HCT116 (cell line): ENCODE measurements around the gene ZNF3.

Experiments used
- CTCF ChIP-seq, 3 experiments: fragments of 200-600 bp in 1 of 3; sonication (generic) in 1 of 3; IDR thresholded peaks in 2 of 3; conservative IDR thresholded peaks in 1 of 3; 2 replicates each; pipeline ENCODE4 v1.5.1; 2012 to 2017; ENCODE audit warnings: low read depth in 2 of 3, low read length in 2 of 3, antibody characterized with exemption in 1 of 3, borderline replicate concordance in 1 of 3, control low read depth in 1 of 3, mild to moderate bottlenecking in 1 of 3, mixed read lengths in 1 of 3, mixed run types in 1 of 3, moderate library complexity in 1 of 3; ENCODE audit not compliant: insufficient read depth in 1 of 3
- EZH2 ChIP-seq: fragments of 200-600 bp; sonication (generic); IDR thresholded peaks from 2 replicates; pipeline ENCODE4 v1.6.1; 2017; ENCODE audit warnings: antibody characterized with exemption, mixed run types
- EZH2phosphoT487 ChIP-seq: fragments of 200-600 bp; IDR thresholded peaks from 2 replicates; pipeline ENCODE4 v1.6.1; 2018; ENCODE audit warnings: antibody characterized with exemption, borderline replicate concordance
- JUND ChIP-seq: IDR thresholded peaks from 2 replicates; pipeline ENCODE4 v1.6.1; 2012
- MAX ChIP-seq: IDR thresholded peaks from 2 replicates; pipeline ENCODE4 v1.6.1; 2012
- POLR2A ChIP-seq: IDR thresholded peaks from 2 replicates; pipeline ENCODE4 v1.7.0; 2011; ENCODE audit warnings: borderline replicate concordance; ENCODE audit not compliant: insufficient read depth, insufficient read length; ENCODE audit errors: extremely low read depth
- SIN3A ChIP-seq: IDR thresholded peaks from 2 replicates; pipeline ENCODE4 v1.6.1; 2012; ENCODE audit warnings: low read depth
- SRF ChIP-seq: IDR thresholded peaks from 2 replicates; pipeline ENCODE4 v1.6.1; 2012; ENCODE audit warnings: low read depth
- TCF7L2 ChIP-seq: IDR thresholded peaks from 2 replicates; pipeline ENCODE4 v1.7.0; 2011; ENCODE audit warnings: borderline replicate concordance, inconsistent platforms; ENCODE audit not compliant: insufficient read depth, insufficient read length; ENCODE audit errors: extremely low read depth
- YY1 ChIP-seq: IDR thresholded peaks from 2 replicates; pipeline ENCODE4 v1.6.1; 2011; ENCODE audit warnings: low read length, low read depth, moderate library complexity, mild to moderate bottlenecking; ENCODE audit not compliant: insufficient replicate concordance; ENCODE audit errors: extremely low read depth
- ZNF274 ChIP-seq: fragments of 200-500 bp; sonication (Bioruptor generic); IDR thresholded peaks from 2 replicates; pipeline ENCODE4 v1.6.1; 2014; ENCODE audit warnings: mild to moderate bottlenecking, low read depth, low read length, inconsistent platforms

GRCh38 chr7:100111156-100111555 lies 29.6 kb upstream of the ZNF3 start:
- TF ChIP-seq CTCF (IDR thresholded peaks at IDR 0.05 in 2 of 3, conservative IDR thresholded peaks at IDR 0.05 in 1 of 3; ENCODE audit: borderline replicate concordance in 1 of 3, insufficient read depth in 1 of 3, low read depth in 2 of 3, low read length in 2 of 3): no peak
- no peak for TF ChIP-seq YY1
- TF ChIP-seq EZH2phosphoT487: no peak
- TF ChIP-seq ZNF274: no peak
- no peak for TF ChIP-seq TCF7L2
- TF ChIP-seq MAX: no peak
- no peak for TF ChIP-seq SRF
- no peak for TF ChIP-seq JUND
- no peak for TF ChIP-seq EZH2
- no peak for TF ChIP-seq POLR2A
- no peak for TF ChIP-seq SIN3A
